MM.1S (cell line): ENCODE results near the gene SPRING1.

Experiments used
- DNase-seq: peaks from one replicate; pipeline ENCODE4 v3.0.0-alpha.2; 2015
- H2AFZ ChIP-seq: fragments of 300-600 bp; sonication (generic); 2 replicates; pipeline ENCODE4 v1.6.0; 2016; ENCODE audit warnings: antibody characterized with exemption, low read length
- H3F3A ChIP-seq: fragments of 300-600 bp; sonication (generic); 2 replicates; pipeline ENCODE4 v1.6.1; 2016; ENCODE audit warnings: mild to moderate bottlenecking, antibody characterized with exemption, low read length, moderate library complexity, mixed read lengths; ENCODE audit not compliant: insufficient read depth
- H3K27ac ChIP-seq: fragments of 300-600 bp; sonication (generic); 2 replicates; pipeline ENCODE4 v1.5.1; 2016; ENCODE audit warnings: mild to moderate bottlenecking, low read length
- H3K27me3 ChIP-seq: fragments of 300-600 bp; sonication (generic); replicated peaks from 2 replicates; pipeline ENCODE4 v1.6.0; 2016; ENCODE audit warnings: low read length; ENCODE audit not compliant: insufficient read depth
- H3K36me3 ChIP-seq: fragments of 300-600 bp; sonication (generic); replicated peaks from 2 replicates; pipeline ENCODE4 v1.6.1; 2016; ENCODE audit warnings: mild to moderate bottlenecking, low read length, mixed read lengths; ENCODE audit not compliant: insufficient read depth
- H3K4me1 ChIP-seq: fragments of 300-600 bp; sonication (generic); 2 replicates; pipeline ENCODE4 v1.6.1; 2016; ENCODE audit warnings: low read length, mixed read lengths
- H3K4me2 ChIP-seq: fragments of 300-600 bp; sonication (generic); 2 replicates; pipeline ENCODE4 v1.6.0; 2016; ENCODE audit warnings: low read depth, low read length
- H3K4me3 ChIP-seq: fragments of 300-600 bp; sonication (generic); 2 replicates; pipeline ENCODE4 v1.5.1; 2016; ENCODE audit warnings: low read length, mixed read lengths
- H3K79me2 ChIP-seq: fragments of 300-600 bp; sonication (generic); 2 replicates; pipeline ENCODE4 v1.6.1; 2016; ENCODE audit warnings: mixed run types, low read length, mixed read lengths
- H3K9ac ChIP-seq: fragments of 300-600 bp; sonication (generic); 2 replicates; pipeline ENCODE4 v1.6.1; 2016; ENCODE audit warnings: low read length, mixed read lengths
- H3K9me2 ChIP-seq: fragments of 300-600 bp; sonication (generic); replicated peaks from 2 replicates; pipeline ENCODE4 v1.6.1; 2016; ENCODE audit warnings: mild to moderate bottlenecking, low read length, mixed read lengths; ENCODE audit not compliant: insufficient read depth
- H3K9me3 ChIP-seq: fragments of 300-600 bp; sonication (generic); replicated peaks from 2 replicates; pipeline ENCODE4 v1.6.1; 2016; ENCODE audit warnings: mild to moderate bottlenecking, low read length, mixed read lengths; ENCODE audit not compliant: insufficient read depth
- H4K20me1 ChIP-seq: fragments of 300-600 bp; sonication (generic); 2 replicates; pipeline ENCODE4 v1.6.1; 2016; ENCODE audit warnings: mild to moderate bottlenecking, low read length, moderate library complexity, mixed read lengths; ENCODE audit not compliant: insufficient read depth
- CTCF ChIP-seq: fragments of 300-600 bp; sonication (generic); IDR thresholded peaks from 2 replicates; pipeline ENCODE4 v1.5.1; 2016; ENCODE audit warnings: antibody characterized with exemption, low read length, mixed read lengths
- EZH2 ChIP-seq: fragments of 300-600 bp; sonication (generic); optimal IDR thresholded peaks from 2 replicates; pipeline ENCODE3; 2017; ENCODE audit warnings: low read depth, mild to moderate bottlenecking, antibody characterized with exemption, low read length, mixed read lengths
- EZH2phosphoT487 ChIP-seq: fragments of 300-600 bp; sonication (generic); IDR thresholded peaks from 2 replicates; pipeline ENCODE4 v1.6.1; 2018; ENCODE audit warnings: antibody characterized with exemption, low read length

Gene SPRING1

GRCh38 chr12:116722245-116722644 lies 15.6 kb downstream of the SPRING1 start:
- H3K9me3 ChIP-seq, result no peaks in the 10 kb centered on the region
- peaks cover 29% of the 10 kb centered on the region for H3K4me1 ChIP-seq
- DNase-seq, result no peak
- peak overlapping the region; percentile 31; the same call in 1 of the 2 replicates for H3K4me2 ChIP-seq
- H4K20me1 ChIP-seq, result no peaks in the 10 kb centered on the region
- no peak overlapping the region for H3K9ac ChIP-seq
- peaks cover 12% of the 10 kb centered on the region; the same call in 1 of the 2 replicates for H3F3A ChIP-seq
- no peak overlapping the region for H2AFZ ChIP-seq
- H3K27me3 ChIP-seq, result no peaks in the 10 kb centered on the region
- no peak overlapping the region for H3K4me3 ChIP-seq
- no peaks in the 10 kb centered on the region for H3K36me3 ChIP-seq
- peak overlapping the region; percentile 66 for H3K27ac ChIP-seq
- TF ChIP-seq EZH2, result no peak
- TF ChIP-seq EZH2phosphoT487, result no peak
- TF ChIP-seq CTCF, result no peak
- no peaks in the 10 kb centered on the region for H3K9me2 ChIP-seq
- H3K79me2 ChIP-seq, result peaks cover 38% of the 10 kb centered on the region

GRCh38 chr12:116719731-116720528 lies 17.9 kb downstream of the SPRING1 start:
- Histone ChIP-seq H3K9ac (no peak overlapping the region), H2AFZ (no peak overlapping the region), H3K36me3 (no peaks in the 10 kb centered on the region), H3K4me3 (no peak overlapping the region), H3K9me3 (no peaks in the 10 kb centered on the region), H3F3A (peaks cover 12% of the 10 kb centered on the region; the same call in 1 of the 2 replicates), H3K4me2 (no peak overlapping the region), H3K27me3 (no peaks in the 10 kb centered on the region), H3K27ac (no peak overlapping the region), H3K79me2 (peaks cover 20% of the 10 kb centered on the region), H3K4me1 (peaks cover 29% of the 10 kb centered on the region), H3K9me2 (no peaks in the 10 kb centered on the region), H4K20me1 (no peaks in the 10 kb centered on the region)
- DNase-seq, result no peak
- TF ChIP-seq EZH2phosphoT487, result no peak
- no peak for TF ChIP-seq EZH2
- TF ChIP-seq CTCF, result no peak

GRCh38 chr12:116718655-116719454 lies 19.0 kb downstream of the SPRING1 start:
- no peak overlapping the region for H3K27ac ChIP-seq
- no peaks in the 10 kb centered on the region for H3K36me3 ChIP-seq
- H4K20me1 ChIP-seq, result no peaks in the 10 kb centered on the region
- H2AFZ ChIP-seq, result no peak overlapping the region
- no peaks in the 10 kb centered on the region for H3K9me3 ChIP-seq
- no peaks in the 10 kb centered on the region for H3K9me2 ChIP-seq
- peaks cover 29% of the 10 kb centered on the region for H3K4me1 ChIP-seq
- no peak for TF ChIP-seq CTCF
- TF ChIP-seq EZH2, result no peak
- TF ChIP-seq EZH2phosphoT487, result no peak
- H3K9ac ChIP-seq, result no peak overlapping the region
- DNase-seq, result no peak
- peaks cover 12% of the 10 kb centered on the region; the same call in 1 of the 2 replicates for H3F3A ChIP-seq
- no peak overlapping the region for H3K4me3 ChIP-seq
- H3K4me2 ChIP-seq, result no peak overlapping the region
- H3K27me3 ChIP-seq, result no peaks in the 10 kb centered on the region
- H3K79me2 ChIP-seq, result peaks cover 12% of the 10 kb centered on the region
